ENCODE results near the gene SETD1B. TPM values are rescaled to one million over a fixed set of nuclear protein-coding genes. Genes with fewer than 3 reads are reported as not detected.

SETD1B gene
- total RNA-seq, 1 donor from 2014 or later: 39.8 TPM

DNA sequence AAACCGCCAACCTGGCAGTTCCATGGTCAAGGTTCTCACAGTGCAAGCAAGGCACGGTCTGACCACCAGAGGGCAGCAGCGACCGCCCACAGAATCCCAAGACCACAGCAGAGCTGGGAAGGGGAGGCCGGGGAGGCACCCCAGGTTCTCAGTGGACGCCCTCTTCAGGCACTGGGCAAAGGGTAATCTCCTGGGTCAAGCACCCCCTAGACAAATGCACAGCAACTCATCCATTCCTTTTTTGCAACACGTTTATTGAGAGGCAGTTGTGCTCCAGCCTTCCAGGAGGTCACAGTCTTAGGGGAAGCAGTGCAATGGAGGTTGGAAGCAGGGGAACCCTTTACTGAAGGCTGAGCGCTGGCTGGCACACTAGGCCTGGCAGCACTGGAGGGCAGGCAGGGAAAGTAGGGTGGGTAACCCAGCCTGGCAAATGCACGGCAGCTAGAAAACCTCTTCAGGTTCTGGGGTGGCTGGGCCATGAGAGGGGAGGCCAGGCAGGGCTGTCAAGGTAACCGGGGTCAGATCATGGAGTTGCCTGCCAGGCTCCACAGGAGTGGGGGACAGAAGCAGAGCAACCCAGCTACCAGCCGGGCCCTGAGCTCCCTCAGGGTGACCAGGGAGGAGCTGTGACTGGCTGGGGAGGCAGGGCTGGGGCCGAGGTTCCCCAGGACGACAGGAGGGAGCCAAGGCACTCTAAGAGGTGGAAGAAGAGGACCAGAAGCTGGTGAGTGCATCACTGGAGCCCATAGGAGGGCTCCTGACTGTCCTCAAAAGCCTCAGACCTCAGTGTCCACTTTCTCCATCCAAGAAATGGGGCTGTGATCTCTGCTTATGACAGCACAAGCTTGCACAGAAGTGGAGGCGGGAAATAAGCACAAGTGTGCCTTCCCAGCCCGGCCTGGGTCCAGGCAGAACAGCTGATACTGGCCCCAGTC, 8.5 kb upstream of the SETD1B start:
- DNase-seq (ENCODE audit: low spot score): peak; percentile 93

DNA sequence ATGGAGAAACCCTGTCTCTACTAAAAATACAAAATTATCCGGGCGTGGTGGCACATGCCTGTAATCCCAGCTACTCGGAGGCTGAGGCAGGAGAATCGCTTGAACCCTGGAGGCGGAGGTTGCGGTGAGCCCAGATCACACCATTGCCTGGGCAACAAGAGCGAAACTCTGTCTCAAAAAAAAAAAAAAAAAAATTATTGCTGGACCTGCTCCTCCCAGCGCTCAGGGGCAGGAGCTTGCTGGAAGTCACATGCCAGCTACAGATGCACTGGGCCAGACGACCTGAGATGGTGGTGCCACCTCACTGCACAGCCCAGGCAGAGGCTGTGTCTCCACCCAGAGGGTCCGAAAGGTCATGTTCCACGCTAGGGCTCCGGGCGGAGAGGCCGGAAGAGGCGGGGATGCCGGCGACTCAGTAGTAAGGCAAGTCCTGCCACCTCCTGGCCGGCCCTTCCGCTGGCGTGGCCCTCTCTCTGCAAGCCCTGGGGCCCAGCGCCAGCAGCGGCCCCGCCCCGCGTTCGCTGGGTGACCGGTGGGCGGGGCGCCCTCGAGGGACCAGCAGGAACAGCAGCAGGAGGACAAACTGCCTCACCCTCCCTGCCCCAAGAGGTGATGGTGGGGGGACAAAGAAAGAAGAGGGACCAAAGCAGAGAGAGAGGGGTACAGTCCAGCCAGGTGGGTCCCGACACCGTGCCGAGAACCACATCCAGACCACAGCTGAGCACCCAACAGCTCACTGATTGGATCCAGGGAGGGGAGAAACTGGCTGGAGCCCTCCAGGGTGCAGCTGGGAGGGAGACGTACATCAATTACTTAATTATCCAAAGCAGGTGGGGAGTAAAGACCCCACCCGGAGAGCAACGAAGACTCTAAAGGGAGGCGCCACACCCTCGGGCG, 6.7 kb upstream of the SETD1B start:
- peak; percentile 93 for DNase-seq (ENCODE audit: low spot score)

DNA sequence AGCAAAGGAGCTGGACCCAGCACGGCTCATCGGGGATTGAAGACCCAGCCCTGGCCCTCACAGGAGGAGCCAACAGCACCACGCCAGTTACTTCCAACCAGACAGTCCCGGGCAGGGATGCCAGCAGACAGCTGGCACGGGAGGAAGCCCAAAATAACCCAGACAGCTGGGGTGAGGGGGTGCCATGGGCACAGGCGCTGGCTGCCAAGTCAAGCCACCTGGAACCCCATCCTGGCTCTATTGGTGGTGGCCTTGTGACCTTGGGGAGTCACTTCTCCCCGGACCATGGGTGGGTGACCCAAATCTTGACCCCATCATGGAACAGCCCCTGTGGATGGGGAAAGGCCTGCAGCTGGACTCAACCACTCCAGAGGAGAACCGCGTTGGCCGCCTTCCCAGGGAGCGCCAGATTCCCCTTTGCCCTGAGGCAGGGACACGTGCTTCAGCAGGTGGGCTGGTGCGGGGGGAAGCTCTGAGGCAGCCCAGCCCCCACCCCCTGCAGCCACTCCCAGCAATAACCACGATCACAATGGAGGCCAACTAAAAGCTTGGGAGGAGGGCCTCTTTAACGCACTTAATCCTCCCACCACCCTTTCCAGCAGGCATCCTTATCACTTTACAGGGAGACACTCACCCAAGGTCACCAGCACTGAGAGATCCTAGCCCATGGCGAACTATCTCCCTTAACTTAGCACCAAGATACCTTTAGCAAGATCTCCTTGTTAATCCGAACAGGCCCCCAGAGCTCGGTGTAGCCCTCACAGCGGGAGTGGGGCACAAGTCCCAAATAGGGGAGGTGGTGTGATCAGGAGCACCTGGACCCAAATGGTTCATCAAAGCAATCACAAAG, 5.6 kb upstream of the SETD1B start:
- DNase-seq (ENCODE audit: low spot score): peak; percentile 74

DNA sequence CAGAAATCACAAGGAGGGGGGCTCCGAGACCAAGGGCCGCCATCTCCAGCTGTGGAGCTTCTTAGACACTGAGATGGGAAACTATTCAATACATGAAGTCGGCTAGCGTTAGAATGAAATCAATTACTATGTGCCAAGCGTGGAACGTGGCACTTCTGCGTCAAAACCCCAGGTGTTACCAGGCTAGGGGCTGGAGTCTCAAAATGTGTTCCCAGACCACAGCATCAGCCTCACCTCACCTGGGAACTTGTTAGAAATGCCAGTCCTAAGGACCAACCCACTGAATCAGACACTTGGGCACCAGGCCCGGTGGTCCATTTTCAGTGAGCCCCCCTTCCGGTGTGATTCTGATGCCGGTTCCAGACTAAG, 5.0 kb upstream of the SETD1B start:
- no peak for DNase-seq (ENCODE audit: low spot score)

DNA sequence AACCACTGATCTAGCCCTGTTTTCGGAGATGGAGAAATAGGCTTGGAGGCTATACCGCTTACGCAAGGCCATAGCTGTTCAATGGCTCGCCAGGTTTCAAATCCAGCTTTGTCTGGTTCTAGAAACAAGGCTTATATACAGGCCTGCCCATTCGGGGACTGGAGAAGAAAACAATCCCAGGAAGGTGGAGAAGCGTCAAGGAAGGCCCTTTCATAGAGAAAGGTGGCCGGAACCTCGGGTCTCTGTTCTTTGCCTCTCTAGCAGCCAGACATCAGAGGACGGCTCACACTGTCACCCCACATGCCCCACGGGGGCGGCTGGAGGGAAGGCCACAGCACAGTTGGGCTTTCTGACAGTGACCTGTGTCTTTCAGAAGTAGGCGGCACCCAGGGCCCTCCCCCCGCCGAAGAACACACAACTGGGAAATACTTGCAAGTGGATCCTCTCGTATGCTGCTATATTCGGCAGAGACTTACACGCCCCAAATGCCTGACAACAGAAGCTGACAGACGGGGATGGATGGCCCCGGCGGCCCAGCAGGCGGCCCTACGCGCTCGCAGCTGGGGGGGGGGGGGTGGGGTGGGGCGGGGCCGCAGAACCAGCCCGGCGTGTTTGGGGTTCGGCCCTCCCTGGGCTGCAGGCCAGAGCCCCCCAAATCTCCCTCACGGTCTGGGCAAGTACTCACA, 4.5 kb upstream of the SETD1B start:
- peak; percentile 88 for DNase-seq (ENCODE audit: low spot score)

DNA sequence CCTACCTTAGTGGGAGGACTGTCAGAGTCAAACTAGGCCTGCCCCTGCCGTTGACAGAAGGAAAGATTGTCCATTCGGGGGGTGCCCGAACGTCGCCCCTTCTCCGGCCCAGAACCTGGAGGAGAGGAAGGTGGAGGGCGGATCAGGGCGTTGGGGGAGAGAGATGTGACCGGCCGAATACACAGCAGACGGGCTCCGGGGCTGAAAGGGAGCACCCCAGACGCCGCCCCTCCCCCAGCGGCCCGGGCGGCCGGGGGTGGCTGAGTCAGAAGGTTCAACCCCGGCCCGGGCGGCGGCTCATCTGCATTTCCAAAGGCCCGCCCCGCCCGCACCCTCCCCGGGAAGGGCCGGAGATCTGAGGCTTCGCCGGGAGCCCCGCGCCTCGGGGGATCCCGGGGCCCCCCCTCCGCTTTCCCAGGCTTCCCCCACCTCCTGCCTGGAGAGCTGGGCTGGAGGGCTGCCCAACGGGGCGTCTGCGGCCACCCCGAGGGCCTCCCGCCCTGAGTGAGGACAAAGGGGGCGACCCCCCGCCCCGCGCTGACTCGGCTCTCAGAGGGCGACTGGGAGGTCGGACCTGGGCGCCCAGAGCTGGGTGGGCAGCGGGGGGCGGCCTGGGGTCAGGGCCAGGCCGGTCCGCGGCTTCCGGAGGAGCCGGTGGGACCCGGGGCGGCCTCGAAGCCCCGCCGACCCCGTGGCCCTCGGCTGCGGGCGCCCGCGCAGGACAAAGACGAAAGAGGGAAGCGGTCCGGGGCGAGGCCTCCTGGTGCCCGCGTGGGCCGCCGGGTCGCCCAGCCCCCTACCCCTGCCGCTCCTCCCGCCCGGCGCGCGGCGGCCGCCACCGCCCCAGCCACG, 3.7 kb upstream of the SETD1B start:
- DNase-seq (ENCODE audit: low spot score): peak; percentile 93

DNA sequence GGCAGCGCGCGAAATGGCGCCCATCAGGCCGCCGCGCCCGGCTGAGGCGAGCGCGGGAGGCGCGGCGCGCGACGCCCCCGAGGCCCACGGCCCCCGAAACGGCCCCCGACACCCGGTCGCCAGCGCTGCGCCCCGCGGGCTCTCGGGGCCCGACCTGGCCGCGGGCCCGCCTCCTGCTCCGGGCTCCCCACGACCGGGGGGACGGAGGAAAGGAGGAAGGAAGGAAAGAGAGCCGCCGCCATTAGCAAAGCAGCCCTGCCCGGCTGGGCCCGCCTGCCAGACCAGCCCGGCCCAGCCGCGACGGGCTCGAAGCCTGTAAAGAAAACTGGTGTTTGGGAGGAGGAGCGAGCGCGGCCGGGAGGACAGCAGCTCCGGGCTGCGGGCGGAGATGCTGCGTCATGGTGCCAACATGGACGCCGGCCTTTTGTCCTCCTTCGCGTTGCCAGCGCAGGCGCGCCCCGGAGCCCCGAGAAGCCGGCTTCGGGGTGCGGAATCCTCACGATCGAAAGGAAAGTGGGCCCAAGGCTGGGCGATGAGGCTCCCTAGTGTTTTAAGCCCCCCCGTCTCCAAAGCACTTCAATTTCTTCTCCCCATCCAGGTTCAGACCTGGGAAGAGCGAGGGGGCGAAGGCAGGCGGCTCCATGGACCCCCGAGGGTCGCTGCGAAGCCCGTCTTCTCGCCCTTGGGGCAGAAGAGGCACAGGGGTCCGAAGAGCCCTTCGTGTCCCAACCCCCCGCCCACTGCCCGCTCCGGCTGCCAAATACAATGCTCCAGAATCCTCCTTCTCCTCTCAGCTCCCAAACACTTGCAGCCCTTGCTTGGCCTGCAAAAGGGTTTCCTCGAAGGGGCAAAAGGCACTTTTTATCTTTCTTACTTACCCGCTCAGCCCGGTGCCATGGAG, 2.9 kb upstream of the SETD1B start:
- peak; percentile 79 for DNase-seq (ENCODE audit: low spot score)

DNA sequence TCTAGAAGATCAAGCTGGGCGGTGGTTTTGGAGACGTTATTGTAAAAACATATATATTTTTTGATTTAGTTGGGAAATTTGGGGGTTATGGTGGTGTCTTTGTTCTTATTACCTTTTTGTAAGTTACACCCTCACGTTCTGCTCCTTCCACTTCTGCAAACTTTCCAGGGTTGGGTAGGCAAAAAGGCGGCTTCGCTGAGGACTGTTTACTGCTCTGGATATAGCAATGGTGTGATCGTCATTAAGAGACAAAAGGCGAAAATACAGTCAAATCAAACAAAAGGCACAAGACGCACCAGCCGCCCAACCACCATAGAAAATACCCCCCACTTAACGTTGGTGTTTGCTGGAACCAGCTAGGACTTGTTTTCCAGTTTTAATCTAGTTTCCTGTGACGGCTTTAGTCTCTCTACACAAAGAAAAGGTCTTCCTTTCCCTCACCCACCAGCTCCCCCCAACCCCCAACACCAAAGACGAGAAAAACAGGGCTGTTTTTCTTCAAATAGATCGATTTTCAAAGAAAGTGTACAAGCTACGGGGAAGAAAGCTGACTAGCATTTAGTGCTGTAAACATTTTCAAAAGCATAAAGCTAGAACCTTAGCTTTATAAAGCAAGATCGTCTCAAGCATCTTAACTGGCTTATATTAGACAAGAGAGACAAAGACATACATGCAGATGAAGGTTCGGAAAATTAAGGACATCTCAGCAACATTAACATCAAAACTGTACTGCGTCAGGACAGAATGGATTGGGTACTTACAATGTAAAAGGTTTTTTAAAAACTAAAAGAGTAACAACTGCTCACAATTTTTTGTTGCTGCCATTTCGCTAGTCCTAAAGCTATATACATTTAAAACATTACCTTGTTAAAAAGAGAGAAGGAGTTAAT, 2.0 kb upstream of the SETD1B start:
- peak; percentile 49 for DNase-seq (ENCODE audit: low spot score)

DNA sequence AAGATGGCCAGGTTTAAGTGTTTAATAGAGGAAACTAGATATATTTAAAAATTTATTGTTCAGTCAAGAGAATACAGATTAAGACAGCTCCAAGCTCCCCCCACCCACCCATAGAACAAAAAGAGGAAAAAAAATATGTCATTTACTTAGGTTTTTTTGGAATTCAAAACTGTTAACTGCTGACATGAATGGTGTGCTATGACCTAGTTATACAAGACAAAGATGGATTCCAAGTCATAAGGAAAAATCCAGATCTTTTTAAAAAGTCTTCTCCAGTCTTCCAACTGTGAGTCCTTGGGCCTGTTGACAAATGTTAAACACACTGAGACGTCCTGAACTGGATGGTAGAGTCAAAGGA, 1.3 kb upstream of the SETD1B start:
- no peak for DNase-seq (ENCODE audit: low spot score)

DNA sequence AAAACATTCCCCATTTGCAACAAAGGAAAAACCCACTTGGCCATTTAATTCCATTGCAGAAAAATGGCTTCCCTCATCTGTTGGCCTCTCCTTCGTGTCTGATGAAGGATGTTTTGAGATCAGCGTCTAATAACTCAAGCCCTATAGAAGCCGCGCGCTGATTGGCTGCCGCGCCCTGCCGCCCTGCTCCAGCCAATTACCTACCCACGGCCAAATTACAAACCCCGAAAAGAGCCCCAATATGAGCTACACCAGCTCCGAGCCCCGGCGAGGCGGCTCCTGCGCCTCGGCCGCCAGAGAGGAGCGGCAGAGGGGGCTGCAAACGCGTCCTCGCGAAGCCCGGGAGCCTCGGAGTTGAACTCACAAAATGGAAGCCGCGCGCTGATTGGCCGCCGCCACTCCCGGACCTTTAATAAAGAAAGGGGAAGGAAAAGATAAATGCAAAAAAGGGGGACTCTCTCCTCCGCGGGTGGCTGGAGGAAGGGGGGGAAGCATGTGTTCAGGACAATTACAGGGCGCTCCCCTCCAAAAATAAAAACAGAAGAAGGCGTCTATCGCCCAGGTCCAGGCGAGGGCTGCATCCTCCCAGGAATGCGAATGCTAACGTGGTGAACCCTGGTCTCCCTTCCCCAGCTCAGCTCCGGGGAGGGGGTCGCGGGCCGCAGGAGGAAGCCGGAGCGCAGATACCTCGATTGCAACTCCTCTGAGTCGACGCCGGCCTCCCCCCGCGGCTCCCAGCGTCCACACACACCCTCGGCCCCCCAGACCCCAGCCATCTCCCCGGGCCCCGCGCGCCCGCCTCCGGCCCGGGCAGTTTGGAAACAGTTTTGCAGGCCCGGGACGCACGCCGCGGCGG, 738 bp upstream of the SETD1B start:
- peak; percentile 94 for DNase-seq (ENCODE audit: low spot score)

DNA sequence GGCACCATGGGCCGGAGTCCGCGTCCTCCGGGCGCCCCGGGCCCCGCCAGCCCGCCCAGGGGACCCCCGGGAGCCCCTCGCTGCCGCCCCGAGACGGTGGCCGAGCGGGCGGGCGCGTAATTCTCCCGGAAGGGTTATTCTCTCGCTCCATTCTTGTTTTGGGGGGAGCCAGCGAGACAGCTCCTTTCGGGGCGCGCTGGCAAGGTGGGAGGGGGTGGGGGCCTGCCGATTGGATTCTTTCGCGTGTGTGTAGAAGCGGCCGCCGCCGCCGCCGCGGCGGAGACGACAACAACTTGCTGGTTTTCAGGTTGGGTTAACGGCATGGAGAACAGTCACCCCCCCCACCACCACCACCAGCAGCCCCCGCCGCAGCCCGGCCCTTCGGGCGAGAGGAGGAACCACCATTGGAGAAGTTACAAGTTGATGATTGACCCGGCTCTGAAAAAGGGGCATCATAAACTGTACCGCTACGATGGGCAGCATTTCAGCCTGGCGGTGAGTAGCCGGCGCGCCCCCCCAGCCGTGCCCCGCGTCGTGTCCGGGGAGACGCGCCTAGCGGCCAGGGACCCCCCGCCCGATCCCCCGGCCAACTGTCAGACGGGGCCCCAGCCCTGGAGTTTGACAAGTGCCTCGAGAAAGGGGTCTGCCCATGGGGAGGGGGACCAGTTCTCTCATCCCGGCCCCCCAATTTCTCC, 755 bp downstream of the SETD1B start:
- DNase-seq (ENCODE audit: low spot score): peak; percentile 68

DNA sequence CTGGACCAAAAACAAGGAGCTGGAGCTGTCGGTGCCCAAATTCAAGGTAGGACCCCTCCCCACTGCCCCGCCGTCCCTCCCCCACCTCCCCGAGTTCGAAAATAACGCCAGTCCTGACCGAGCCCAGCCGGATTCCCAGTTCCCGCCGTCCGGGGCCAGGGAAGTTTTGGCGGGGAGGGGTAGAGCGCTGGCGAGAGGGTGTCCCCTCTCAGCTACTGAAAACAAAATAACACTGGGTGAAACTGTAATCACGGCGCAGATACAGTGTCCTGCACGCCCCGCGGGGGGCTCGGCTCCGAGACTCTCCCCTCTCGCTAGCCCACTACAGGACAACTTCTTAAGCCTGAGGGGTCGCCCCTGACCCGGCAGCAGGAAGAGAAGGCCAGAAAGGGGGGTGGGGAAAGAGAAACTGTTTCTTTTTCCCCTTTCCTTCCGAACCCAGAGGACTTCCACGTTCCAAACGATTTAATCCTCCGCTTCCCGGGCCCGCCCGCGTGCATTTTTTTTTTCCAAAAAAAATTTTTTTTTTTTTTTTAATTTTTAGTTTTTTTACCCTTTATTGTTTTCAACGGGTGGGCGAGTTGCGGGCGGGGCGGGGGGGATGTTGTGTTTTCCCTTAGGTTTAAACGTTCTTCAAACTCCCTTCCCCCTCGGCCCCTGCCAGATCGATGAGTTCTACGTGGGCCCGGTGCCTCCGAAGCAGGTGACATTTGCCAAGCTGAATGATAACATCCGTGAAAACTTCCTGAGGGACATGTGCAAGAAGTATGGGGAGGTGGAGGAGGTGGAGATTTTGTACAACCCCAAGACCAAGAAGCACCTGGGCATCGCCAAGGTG, 1.6 kb downstream of the SETD1B start:
- no peak for DNase-seq (ENCODE audit: low spot score)

DNA sequence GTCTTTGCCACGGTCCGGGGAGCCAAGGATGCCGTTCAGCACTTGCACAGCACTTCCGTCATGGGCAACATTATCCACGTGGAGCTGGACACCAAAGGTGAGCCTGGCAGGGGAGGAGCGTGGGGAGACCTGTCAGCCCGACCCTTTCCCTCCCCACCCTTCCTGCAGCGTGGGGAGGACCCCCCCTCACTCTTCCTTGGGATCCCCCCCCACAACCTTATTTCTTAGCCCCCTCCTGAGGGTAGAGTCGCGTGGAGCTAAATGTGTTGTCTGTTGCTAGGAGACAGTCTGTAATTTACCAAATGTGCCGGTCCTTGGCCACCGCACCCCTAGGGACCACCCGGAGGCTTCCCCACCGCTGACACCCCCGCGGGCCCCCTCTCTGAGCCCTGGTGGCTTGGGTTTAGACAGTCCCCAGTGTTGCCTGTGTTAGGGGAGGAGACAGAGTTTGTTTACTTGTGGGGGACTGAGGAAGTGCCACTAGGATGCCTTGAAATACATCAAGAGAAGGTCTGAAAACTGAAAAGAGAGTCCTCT, 2.3 kb downstream of the SETD1B start:
- no peak for DNase-seq (ENCODE audit: low spot score)

DNA sequence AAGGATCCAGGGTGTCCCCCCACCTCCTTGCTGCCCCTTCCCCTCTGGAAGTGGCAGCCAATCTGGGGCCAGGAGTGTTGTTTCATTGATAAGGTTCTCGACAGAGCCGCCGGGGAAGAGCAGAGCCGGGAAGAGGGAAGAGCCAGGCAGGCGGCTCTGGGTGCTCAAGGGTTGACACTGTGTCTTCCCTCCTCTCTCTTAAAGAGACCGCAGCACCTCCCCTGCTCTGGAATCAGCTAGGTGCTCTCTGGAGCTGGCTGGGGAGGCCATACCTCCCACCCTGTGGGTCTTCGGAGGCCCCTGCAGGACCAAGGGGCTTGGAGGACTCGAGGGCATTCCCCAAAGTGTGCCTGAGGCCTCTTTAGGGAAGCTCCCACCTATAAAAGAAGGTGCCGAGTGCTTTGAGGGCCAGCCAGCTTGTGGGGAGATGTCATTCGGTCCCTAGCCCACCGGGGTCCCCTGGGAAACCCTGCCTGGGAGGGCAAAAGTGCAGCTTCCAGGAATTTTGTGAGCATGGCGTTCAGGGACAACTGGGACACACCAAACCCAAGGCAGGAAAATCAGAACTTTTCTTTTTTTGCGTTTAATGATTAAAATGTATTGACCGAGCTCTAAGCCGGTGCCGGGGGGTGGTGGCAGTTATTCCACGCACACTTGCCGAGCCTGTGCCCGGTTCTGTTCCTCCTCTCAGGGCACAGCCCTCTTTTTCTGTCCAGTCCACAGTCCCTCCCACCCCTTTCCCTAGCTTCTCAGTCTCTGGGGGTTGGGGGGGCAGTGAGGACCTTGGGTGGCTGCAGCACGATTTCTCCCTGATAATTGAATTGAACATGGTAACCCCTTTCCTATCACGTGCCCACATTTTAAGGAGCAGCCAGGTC, 3.0 kb downstream of the SETD1B start:
- DNase-seq (ENCODE audit: low spot score): no peak

All from ureter (tissue), 1 donor.